Fibroblast of peridontal ligament (primary cell): Measurements from ENCODE around the gene FGFRL1.
"Not testable (repeated sequence)": the region's sequence is repeated elsewhere in the genome, so short reads cannot be mapped to it uniquely, and the experiment has no call there.

Experiments used
- DNase-seq: peaks from one replicate; pipeline ENCODE4 v3.0.0-alpha.2; 2010; ENCODE audit errors: extremely low read depth

Gene FGFRL1

GRCh38 chr4:992297-993110 is 18.9 kb upstream of the FGFRL1 start:
- no peak for DNase-seq

- DNase-seq = no peak
Observed at GRCh38 chr4:993111-994029, 18.1 kb upstream of the FGFRL1 start, which contains the start of gene SLC26A1. TSS of gene SLC26A1 (minus strand) at chr4:993404. CDS start at chr4:991703, 1,701 bp downstream.

- DNase-seq = no peak
Observed at GRCh38 chr4:995311-996026, 16.0 kb upstream of the FGFRL1 start.

GRCh38 chr4:996030-996996 is 15.1 kb upstream of the FGFRL1 start:
- no peak for DNase-seq

GRCh38 chr4:996997-997374 is 14.4 kb upstream of the FGFRL1 start:
- DNase-seq = no peak

- no peak for DNase-seq
Observed at GRCh38 chr4:997375-998071, 13.9 kb upstream of the FGFRL1 start.

- no peak for DNase-seq
Observed at GRCh38 chr4:998096-998691, 13.2 kb upstream of the FGFRL1 start.

- DNase-seq = not testable (repeated sequence)
Observed at GRCh38 chr4:999240-999863, 12.1 kb upstream of the FGFRL1 start.

GRCh38 chr4:999882-1000425 is 11.5 kb upstream of the FGFRL1 start:
- DNase-seq = no peak

- no peak for DNase-seq
Observed at GRCh38 chr4:1000686-1001260, 10.7 kb upstream of the FGFRL1 start.

- DNase-seq = no peak
Observed at GRCh38 chr4:1001561-1002130, 9.8 kb upstream of the FGFRL1 start.

- no peak for DNase-seq
Observed at GRCh38 chr4:1002131-1002630, 9.2 kb upstream of the FGFRL1 start.

GRCh38 chr4:1002631-1003251 is 8.7 kb upstream of the FGFRL1 start:
- no peak for DNase-seq

GRCh38 chr4:1003271-1004070 is 8.0 kb upstream of the FGFRL1 start:
- DNase-seq = no peak

- no peak for DNase-seq
Observed at GRCh38 chr4:1004071-1004418, 7.4 kb upstream of the FGFRL1 start.

GRCh38 chr4:1004557-1005485 is 6.6 kb upstream of the FGFRL1 start:
- no peak for DNase-seq
